ENCODE data around the gene DZIP1L.
A peak's percentile ranks its signal among the peaks of the same experiment; 100 is the strongest.

DZIP1L gene

DNA sequence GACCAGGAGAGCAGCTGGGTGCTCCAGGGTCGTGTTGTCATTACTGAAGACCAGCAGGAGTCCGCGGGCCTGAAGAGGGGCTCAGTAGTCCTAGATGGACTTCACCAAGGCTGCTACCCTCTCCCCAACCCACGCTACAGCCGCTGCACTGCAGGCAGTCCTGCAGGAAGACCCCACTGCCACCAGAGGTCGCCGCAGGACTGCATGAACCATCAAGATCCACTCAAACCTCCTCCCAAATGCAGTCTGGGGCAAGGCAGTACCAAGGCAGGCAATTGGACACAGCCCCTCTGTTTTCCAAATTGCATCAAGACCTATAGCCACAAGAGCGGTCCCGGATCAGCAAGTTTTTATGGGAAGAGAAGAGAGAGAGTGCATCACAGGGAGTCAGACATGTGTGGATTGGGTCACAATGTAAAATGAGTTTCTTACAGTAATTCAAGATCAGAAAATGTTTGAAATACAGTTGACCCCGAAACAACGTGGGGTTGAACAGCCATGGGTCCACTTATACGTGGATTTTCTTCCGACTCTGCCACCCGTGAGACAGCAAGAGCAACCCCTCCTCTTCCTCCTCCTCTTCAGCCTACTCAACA, 46.7 kb downstream of the DZIP1L start:
- DNase-seq (ENCODE audit: low read depth), result no peak

DNA sequence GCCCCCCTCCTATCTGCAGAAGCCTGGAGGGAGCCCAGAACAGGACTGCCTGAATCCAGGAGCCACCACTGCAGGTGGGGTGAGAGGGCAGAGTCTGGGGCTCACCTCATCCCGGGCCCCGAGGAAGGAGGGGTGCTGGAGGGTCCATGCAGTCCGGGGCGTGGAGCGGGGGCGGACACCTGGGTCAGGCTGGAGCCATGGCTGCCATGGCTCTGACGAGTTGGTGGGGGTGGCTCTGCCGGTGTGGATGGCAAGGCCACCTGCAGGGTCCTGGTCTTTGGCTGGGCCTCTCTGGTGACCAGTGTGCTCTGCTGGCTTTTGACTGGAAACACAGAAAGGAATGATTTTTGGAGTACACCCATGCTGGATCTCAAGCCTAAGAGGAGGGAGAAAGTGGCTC, 47.4 kb downstream of the DZIP1L start:
- DNase-seq (ENCODE audit: low read depth), result no peak

DNA sequence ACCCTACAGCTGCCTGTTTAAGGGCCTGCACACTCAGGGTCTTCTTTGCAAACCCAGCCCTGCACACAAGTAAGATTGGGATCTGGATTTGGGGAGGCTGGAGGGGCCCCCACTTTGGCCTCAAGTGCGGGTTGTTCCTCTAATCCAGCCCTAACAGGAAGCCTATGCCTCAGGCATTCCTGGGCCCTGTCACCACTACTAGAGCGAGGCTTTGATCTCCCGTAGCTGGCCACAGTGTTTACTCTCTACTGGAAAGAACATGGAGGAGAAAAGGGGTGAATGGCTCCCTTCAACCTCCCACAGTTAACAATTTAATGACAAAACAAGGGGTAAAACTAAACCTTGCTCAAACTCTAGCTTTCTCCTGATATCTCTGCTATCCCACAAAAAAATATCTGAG, 48.4 kb downstream of the DZIP1L start:
- no peak for DNase-seq (ENCODE audit: low read depth)

DNA sequence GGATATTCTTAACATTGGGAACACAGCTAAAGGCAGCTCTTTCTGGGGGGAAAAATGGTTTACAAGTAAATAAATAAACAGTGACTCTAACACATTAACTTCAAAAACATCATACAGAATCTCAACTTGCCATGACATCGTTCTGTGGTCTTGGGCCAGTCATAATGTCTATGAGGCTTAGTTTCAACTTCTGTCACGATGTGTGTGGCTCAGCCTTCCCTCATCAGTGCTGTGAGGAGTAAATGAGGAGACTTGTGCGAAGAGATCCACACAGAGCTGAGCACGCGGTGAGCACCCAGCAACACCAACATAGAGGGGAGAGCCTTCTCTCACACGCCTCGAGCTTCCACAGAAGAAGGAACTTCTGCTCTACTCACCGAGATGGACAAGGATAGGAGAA, 49.0 kb downstream of the DZIP1L start:
- DNase-seq (ENCODE audit: low read depth), result no peak

DNA sequence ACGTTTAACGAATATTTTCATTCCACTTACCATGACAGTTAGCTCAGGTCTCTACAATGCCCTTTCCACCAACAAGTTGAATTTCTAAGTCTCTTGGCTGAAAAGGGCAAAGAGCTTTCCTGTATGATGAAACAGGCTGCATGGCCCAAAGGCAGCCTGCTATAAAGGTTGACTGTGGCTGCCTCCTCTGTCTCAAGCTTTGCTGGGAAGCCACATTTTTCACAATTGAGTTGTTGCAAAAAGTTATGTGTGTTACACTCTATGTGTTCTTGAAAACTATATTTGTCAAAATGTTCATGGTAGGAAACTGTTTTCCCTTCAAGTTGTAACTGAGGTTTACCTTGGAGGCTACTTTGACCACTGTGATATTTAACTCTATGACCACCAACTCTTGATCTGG, 49.5 kb downstream of the DZIP1L start:
- no peak for DNase-seq (ENCODE audit: low read depth)

DNA sequence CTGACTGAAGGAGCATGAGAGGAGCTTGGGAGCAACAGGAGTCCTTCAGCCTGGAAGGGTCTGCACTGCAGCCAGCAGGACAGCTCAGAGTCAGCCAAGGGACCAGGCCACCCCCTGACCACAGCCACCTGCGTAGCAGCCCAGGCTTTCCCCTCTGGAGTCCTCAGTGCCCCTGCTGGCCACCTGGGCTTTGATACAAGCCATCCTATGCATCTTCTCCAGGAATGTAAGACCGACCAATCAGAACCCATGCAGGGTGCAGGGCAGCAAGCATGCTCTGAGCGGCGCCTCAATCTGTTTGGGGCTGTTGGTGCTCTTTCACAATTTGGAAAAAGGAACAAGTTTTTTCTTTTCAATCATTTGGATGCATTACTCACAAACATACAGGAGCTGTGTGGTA, 52.0 kb downstream of the DZIP1L start:
- no peak for DNase-seq (ENCODE audit: low read depth)

DNA sequence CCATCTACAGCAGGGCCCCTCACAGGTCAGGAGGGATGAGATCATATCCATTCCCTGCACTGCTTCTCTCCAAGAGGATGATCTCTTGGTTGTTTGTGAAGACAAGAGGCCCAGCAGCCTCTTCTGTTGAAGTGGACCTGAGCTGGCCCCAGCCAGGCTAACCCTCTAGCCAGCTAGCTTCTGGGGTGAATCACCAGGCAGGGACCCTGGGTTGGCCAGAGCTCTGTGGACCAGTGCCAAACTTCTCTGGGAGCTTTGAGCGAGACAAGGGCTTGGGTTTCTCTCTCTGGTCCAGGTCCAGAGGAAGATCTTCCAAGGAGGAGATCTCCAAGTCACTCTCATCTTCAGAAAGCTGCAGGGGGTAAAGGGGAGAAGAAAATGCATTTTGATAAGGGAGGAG, 52.8 kb downstream of the DZIP1L start:
- DNase-seq (ENCODE audit: low read depth), result no peak

DNA sequence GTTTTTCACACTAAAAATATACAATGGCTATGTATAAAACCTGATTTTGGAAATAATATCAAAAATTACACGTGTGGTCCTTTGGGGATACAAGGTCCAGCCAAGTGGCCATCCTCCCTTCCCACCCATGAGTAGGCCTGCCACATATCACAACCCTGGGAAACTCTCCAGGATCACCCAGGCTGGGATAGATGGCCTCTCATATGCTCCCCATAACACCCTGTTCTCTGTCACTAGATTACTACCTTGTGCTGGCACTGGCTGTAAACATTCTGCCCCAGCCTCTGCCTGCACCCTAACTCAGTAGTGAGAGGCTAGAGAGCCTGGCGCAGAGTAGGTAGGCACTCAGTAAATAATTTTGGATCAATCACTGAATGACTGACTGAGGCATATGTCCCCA, 53.4 kb downstream of the DZIP1L start:
- DNase-seq (ENCODE audit: low read depth), result no peak

DNA sequence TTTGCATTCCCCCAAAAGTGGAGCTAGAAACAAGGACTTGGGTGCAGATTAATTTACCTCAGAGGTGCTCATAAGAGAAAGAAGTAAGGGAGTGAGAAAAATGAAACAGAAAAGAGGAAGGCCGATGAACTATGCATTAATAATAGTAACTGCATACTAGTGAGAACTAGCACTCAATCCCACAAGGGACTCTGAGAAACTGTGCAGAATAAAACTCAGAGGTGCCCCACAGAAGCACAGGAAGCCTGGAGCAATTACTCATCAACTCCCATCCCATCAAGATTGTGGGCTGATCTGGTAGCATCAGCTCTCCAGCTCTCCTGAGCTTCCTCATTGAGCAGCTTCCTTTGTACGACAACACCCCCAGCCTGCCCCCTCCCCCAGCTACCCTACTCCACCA, 54.6 kb downstream of the DZIP1L start:
- no peak for DNase-seq (ENCODE audit: low read depth)

DNA sequence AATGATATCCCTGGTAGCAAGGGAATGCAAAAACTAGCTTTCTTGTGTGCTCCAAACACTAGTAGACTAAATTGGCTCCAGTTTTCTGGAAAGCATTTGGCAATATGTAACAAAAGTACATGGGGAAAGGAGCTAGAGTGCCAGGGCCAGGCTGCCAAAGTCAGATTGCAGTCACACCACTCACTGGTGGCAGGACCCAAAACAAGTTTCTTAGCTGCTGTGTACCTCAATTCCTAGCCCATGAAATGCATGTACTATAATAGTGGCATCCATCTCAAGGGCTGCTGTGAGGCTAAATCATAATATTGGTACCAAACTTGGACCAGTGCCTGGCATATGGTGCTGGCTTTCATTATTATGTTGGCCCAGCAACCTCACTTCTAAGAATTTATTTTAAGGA, 56.1 kb downstream of the DZIP1L start:
- no peak for DNase-seq (ENCODE audit: low read depth)

DNA sequence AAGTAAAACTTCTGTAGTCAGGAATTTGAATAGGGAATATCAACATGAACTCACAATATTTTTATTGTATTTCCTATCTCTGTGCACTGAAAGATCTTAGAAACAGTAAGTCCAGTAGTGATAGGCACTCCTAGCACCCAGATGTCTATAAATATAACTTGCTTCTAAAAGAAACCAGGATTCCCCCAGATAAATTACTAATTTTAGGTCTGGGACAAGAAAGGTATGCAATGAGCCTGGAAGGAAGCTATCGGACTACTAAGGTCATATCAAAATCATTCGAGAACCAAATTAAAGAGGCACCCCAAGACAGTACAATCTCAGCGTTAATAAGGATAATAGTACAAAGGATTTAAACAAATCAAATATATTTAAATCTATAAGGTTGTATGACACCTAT, 58.0 kb downstream of the DZIP1L start:
- no peak for DNase-seq (ENCODE audit: low read depth)

DNA sequence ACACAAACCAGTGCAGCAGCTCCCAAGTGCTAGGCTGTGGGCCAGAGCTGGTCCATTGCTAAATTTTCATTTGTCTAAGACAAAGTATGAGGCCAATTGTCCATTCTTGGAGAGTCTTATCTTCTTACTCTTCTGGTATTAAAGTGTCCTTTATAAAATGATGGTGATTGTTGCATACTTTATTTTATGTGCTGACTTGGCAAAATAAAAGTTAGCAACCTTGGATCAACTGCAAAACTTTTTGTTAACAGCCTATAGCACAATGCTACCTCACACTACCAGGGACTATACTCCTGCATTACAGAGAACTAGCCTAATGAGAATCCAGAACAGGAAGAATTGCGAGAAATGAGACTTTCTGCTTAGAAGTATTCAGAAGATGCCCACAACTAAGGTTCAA, 61.4 kb downstream of the DZIP1L start:
- DNase-seq (ENCODE audit: low read depth), result no peak

DNA sequence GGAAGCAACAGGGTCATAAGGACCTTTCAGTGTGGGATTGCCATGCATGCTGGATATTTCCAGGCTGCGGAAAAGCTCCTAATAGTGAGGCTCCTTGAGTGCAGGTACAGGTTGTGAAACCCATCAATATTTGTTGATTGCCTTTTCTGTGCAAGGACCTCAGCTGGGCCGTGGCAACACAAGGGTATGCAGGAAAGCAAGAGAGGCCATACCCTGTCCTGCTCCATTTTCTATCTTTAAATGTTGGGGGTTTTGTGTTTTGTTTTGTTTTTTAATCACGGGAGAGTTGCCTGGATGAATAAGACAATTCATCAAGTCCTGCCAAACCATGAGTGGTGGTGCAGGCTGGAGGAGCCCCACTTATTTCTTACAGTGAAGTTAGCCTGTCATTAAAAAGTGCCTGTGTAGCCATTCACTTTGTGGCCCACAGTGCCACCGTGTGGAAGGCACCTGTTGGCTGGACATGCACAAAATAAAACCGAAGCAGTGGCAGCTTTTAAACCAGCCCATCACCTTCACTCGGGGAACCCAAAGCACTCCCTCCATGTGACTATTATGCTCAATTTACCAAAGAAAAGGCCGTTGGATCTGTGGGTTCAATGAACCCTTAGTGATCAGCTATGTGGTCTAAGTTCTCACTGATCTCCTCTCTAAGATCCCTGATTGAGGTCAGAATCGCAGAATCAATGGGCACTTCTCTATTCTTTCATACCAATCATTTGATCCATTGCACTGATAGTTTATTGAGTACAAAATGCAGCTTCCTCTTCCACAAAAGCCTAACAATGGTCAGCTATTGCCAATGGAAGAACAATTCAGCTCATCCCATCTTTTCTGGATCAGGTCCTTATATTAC, 63.2 kb downstream of the DZIP1L start:
- no peak for DNase-seq (ENCODE audit: low read depth)

DNA sequence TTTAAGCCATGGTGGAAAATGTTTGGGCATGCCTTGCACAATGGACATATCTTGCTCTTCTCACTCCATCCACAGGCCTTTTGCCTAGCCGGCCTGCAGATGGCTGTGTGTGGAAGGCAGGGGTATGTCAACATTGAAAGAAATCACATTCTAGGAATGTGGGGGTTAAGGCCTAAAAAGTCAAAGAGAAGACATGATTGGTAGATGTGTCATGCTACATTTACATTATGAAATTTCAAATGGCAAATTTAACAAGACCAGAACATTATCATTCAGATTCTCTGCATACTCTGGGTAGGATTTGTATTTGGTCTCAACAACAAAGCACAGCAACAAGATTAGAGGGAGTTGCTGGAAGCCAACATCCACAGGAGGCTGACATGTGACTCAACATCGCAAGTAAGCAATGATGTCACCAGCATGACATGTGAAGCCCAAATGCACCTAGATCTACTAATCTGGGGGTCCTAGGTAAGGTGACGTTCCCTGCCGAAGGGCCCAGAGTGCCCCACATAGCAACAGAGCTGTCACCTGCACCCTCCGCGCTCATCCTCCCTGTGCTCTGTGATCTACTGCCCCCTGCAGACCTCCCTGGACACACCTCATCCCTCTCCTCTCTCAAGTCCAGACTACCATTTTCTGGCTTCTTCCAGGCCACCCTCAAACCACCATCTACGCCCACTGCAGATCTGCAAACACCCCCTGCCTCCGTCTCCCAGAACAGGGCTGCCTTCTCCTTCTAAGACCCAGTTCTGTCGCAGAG, 66.1 kb downstream of the DZIP1L start:
- peak; percentile 63 for DNase-seq (ENCODE audit: low read depth)

DNA sequence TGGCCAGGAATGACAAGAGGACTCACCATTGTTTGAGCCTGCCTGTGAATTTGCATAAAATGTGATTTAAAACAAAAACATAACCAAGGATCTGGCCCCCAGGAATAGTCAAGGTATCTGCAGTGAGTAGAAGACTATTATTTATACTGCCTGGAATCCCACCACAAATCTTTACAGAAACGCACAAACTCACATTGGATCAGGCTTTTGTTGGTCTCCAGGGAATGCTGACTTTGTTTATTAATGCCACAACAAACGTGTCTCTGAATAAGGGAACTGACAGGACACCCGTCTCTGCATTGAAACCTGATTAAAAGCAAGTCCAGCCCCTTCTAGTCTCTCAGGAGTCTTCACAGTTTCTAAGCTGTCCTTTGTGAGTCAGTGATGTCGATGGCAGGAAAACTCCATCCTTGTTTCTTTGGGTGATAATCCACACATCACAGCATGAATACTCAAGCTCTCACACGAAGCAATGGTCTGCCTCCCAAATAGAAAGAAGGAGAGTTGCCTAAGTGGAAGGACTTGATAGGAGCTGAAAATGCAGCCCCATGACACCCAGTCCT, 67.7 kb downstream of the DZIP1L start:
- DNase-seq (ENCODE audit: low read depth), result no peak

DNA sequence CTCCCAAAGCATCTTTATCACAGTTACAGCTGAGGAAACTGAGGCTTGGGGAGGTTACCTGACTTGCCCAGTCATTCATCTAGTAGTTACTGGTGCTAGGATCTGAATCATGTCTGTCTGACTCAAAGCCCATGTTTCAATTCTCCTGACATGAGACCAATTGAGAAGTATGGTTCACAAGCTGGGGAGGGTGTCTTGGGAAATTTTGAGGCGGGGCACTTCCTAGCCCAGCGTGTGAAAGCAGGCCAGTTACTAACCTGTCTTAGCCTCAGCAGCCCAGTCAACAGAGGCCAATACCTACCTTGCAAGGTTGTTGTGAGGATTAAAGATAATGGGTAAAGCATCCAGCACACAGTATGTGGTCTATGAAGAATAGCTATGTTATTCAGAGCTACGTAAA, 68.5 kb downstream of the DZIP1L start:
- DNase-seq (ENCODE audit: low read depth), result no peak

DNA sequence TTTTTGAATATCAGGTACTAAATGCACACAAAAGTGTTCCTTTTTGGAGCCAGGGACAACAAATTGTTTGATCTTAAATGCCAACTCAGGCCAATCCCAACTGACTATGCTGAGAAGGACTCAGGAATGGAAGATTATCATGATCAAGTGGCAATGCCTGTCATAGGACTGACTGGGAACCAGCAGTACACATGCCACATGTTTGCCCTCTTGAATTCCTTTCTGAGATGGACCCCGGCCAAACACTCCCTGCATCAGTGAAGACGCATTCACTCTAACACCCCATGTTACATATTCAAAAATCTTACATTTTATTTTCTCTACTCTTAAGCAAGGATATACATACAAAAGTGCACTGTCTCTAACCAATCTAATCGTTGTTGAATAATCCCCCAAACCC, 69.3 kb downstream of the DZIP1L start:
- no peak for DNase-seq (ENCODE audit: low read depth)

DNA sequence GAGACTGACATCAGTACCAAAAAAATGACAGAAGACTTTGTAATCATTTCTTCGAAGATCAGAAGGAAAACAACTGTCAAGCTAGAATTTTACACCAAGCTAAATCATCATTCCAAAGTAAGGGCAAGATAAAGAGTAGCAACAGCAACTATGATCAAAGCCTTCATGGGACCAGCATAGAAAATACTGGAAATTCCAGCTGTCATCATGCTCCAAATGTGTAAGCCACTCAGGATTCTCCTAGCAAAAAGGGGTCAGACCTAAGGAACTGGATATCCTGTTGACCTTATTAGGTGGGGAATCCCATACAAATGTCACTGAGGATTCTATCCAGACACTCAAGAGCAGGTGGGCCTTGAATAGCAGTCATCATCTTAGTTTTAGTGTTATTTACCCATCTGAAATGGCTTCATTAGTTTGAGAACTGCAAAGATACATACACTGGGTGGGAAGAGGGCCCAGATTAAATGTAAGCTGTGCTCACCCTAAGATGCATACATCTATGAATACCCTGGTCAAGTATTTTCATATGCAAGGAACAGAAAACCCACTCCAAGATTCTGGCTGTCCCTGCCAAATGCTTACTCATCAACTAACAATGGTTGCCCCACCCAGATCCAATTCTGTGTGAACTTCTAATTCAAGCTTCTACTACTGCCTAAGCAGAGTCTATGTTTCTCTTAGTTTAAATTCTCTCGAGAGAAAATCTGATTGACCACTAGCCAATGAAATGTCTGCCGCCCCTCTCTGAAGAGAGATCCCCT, 72.0 kb downstream of the DZIP1L start:
- peak; percentile 75 for DNase-seq (ENCODE audit: low read depth)

DNA sequence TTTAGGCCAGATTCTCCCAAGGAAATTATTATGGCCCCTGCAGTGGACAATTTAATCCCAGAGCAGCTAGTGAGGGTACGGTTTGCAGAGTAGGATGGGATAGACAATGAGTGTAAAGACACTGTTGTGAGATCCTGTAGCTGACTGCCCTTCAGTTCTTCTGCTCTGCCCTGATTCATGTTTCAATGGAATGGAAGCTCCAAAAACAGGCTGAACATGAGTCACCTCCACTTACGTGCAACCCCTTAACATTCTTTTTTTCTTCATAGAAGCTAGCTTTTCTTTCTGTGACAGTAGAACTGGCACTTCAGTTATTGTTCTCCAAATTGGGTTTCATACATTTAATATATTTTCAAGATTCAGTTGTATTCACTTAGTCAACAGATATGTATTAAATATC, 73.4 kb downstream of the DZIP1L start:
- peak; percentile 63 for DNase-seq (ENCODE audit: low read depth)

DNA sequence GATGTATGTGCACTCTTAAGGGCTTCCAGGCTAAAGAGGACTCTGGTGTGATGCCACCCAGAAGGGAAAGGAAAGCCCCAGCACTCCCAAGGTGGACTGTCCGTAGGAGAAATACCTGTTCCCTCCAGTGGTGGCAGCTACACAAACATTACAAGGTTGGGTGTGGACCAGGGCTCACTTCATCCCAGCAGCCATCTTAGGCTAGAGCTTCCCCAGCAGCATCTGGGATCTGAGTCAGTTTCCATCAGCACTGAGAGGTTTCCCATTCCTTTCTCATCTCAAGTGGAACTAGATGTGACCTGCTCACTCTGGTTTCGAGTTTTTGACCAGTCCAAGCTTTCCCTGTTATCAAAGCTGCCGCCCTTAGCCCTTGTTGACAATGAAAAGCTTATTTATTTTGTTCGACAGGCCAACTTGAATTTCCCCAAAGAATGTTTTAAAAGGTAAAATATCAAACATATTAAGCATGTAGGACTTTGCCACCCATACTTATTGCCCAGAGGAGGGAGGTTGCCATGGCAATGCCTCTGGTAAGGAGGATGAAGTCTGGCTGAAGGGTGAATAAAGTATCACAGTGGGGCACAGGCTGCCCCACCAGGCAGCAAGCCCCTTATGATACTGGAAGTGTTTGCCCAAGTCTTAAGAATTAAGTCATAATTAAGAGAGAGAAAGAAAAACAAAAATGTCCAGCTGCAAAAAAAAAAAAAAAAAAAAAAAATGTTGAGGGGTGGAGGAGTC, 76.5 kb downstream of the DZIP1L start:
- no peak for DNase-seq (ENCODE audit: low read depth)

DNA sequence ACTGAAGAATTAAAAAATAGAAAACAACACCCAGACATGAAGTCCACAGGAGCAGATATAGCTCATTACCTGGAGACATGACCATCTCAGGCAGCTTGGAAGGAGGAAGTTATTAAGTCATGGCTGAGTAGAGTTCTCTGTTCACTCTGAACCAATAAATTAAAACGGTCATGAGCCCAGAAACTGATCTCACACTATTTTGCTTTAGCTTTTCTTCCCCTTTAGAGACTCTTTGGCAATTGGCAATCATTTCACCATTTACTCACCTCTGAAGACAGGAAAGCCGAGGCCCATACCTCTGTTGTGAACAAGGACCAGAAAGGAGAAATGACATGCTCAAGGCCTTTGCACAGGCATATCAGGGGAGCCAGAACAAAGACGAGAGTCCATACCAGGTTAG, 78.8 kb downstream of the DZIP1L start:
- no peak for DNase-seq (ENCODE audit: low read depth)

Data from non-pigmented ciliary epithelial cell (primary cell).